NK-92 treated with Interleukin-12 subunit alpha and Interleukin-12 subunit beta, amount 100 ng/mL, for 24 hours (cell line): ENCODE results near the gene CES4A.
A peak's percentile ranks its signal among the peaks of the same experiment; 100 is the strongest.
"Not testable (repeated sequence)": the region's sequence is repeated elsewhere in the genome, so short reads cannot be mapped to it uniquely, and the experiment has no call there.

Source experiments
- DNase-seq: peaks from one replicate; lab custom pipeline; 2025; lab: John Stamatoyannopoulos, UW

Gene CES4A

GRCh38 chr16:67022531-67023214 is 34.3 kb downstream of the CES4A start:
- no peak for DNase-seq

DNA sequence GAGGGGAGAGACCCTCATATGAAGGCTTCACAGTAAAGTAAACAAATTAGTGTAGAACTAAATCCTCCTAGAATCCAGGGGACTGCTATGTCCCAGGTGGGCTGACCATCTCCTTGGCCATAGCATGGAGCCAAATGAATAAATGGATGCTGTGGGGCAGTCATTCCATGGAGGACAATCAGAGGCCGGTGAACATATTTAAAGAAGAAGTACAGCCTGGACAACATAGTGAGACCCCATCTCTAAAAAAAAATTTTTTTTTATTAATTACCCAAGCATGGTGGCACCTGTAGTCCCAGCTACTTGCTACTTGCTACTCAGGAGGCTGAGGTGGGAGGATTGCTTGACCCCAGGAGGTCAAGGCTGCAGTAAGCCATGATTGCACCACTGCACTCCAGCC is 35.3 kb downstream of the CES4A start:
- no peak for DNase-seq

GRCh38 chr16:67024384-67025209 is 36.2 kb downstream of the CES4A start:
- no peak for DNase-seq

DNA sequence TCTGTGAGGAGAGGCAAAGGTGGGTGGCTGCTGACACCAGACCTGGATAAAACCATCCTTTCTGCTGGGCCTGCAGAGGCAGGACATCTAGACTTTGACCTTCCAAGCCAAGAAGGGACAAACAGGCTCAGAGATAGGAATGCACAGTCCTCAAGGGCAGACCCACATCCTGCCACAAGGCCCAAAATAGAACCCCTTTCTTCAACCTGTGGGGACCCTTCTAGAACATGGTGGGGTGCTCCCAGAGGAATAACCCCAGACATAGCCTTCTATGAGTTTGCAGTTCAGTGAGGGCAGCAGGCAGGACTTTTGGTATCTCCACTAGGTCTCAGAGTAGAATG is 36.8 kb downstream of the CES4A start:
- DNase-seq: no peak

DNA sequence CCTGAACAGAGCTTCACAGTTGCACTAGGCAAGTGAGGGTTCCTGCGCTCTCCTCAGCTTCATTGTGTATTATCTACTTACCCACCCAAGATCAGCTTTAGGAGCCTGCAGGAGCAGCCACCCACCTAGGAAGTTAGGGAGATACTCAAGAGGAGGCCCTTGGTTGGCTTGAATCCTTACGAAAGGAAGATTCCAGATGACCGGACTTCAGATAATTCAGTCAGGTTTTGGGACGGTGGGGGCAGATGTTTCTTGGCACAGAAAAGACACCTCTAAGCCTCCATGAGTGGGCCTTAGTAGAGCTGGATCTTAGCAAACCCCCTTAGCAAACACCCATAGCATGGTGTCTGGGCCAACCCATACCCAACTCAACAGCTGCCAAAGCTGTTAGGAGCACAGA is 38.2 kb downstream of the CES4A start:
- no peak for DNase-seq

- no peak for DNase-seq
Measured at GRCh38 chr16:67027046-67027445, 38.7 kb downstream of the CES4A start.

DNA sequence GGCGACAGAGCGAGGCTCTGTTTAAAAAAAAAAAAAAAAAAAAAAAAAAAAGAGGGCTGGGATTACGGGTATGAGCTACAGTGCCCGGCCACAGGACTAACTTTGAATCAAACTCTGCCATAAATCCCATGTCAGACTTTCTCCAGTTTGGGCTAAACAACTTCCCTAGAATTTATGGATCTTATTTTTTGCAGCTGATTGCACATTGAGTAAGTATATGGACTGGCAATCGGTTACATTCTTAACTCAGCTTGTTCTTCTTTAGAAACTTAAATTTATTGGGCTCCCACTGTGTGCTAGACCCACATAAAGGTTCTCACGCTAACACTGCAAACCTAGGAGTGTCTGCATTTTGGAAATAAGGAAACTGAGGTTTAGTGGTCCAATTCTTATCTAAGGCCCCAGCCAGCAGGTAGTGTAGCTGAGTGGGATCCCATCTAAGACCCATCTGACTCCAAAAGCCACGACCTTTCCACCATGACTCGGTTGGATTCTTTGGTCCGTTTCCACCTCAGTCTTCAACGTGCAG is 39.8 kb downstream of the CES4A start:
- DNase-seq: no peak

GRCh38 chr16:67028696-67029253 is 40.4 kb downstream of the CES4A start, which contains the start of gene CBFB:
CBFB (plus strand) TSS chr16:67029149; CDS start chr16:67029408, 259 bp downstream.
- peak; percentile 88 for DNase-seq

DNA sequence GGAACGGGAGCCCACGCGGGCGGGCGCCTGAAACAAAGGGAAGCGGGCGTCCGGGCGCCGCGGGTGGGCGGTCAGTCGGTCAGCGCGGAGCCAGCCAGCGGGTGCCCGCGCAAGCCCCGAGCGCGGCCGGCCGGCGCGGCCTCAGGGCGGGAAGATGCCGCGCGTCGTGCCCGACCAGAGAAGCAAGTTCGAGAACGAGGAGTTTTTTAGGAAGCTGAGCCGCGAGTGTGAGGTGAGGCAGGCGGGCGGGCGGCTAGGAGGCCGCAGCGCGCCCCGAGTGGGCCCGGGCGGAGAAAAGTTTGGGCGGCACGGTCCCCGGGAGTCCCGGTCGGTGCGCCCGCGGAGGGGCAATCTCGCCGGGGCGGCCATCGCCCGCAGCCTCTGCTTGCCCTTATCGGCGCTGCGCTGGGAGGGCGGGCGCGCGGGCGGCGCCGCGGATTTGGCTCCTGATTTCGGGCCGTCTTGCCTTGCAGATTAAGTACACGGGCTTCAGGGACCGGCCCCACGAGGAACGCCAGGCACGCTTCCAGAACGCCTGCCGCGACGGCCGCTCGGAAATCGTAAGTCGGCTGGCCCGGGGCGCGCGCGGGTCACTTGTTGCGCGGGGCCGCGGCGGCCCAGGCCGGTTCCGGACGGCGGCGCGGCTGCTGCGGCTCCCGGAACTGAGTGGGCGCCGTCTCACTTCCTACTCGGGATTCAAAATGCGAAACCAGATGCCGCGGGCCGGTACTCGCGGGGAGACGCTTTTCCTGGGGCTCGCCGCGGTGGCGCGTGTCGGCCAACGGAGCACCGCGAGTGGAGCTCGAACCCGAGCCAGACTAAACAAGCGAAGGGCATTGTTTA is 41.1 kb downstream of the CES4A start:
- DNase-seq: peak; percentile 46

DNA sequence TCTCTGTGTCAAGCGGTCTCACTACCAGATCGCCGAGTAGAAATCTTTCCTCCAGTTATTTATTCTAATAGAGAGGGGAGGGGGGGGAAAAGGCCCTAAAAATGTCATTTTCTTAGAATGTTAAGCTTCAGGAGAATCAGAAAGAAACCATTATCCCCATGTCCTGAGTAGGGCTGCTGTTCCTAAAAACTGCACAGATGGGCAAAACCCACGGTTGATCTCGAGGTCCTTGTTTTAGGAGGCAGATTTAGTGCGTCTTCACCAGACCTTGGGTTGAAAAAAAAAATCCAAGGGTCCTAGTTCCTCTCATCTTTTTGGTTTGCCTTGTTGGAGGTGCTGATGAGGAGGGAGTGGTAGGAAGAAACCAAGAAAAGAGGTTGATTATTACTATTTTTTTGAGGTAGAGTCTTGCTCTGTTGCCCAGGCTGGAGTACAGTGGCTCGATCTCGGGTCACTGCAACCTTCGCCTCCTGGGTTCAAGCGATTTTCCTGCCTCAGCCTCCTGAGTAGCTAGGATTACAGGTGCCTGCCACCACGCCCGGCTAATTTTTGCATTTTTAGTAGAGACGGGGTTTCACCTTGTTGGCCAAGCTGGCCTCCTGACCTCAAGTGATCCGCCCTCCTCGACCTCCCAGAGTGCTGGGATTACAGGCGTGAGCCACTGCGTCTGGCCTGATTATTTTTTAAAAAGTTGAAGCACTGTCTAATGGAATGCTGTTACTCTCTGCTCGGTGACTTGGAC is 42.0 kb downstream of the CES4A start:
- DNase-seq: no peak

DNA sequence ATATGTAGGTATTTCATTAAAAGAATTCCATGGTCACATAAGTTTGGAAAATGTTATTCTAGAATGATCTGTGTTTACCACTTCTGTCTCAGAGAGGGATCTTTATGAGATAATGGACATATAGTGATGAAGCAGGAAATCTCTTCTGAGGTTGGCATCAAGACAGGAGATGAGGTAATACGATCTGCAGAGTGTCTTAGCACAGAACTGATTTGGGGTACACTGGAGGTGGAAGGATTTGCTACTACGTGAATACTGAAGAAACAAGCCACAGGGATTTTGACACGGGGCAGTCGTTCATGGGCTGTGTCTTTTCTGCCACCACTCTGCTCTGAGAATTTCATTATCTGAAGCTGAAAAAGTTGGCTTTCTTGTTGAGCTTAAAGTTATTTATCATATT is 46.1 kb downstream of the CES4A start:
- DNase-seq: no peak

- no peak for DNase-seq
Measured at GRCh38 chr16:67035364-67035763, 47.0 kb downstream of the CES4A start.

DNA sequence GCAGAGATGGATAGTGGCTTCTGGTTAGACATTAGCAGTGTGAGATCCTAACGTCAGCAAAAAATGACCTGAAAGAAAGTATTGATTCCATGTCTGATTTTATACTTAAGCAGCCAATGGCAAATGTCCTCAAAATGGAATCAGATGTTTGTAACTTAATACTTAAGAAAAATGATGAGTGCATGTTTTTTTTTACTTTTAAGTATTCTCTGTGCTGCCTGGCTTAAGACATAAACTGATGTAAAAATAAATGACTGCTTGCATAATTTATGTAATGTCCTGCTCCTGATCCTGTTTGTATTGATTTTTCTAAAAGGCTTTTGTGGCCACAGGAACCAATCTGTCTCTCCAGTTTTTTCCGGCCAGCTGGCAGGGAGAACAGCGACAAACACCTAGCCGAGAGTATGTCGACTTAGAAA is 47.9 kb downstream of the CES4A start:
- no peak for DNase-seq

DNA sequence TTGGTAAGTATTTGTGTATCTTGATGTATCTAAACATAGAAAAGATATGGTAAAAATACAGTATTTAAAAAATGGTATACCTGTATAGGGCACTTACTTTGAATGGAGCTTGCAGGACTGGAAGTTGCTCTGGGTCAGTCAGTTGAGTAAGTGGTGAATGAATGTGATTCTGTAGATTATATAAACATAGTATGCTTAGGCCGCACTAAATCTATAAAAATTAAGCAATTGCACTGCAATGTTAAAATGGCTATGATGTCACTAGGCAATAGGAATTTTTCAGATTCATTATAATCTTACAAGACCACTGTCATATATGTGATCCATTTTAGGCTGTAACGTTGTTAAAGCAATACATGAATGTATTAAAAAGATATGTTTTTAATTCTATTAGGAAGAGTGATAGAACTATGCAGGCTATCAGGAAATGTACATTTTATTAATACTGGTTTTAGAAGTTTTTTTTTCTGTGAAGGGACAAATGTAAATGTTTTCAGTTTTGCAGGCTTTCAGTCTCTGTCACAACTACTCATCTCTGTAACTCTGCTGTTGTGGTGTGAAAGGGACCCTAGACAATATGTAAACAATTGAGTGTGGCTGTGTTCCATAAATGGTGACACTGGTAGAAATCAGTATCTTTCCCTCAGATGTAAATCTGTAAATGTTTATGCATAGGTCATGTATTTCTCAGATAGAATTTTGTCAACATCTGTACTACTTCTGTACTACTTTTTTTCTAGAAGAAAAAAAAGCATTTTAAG is 51.1 kb downstream of the CES4A start:
- no peak for DNase-seq

DNA sequence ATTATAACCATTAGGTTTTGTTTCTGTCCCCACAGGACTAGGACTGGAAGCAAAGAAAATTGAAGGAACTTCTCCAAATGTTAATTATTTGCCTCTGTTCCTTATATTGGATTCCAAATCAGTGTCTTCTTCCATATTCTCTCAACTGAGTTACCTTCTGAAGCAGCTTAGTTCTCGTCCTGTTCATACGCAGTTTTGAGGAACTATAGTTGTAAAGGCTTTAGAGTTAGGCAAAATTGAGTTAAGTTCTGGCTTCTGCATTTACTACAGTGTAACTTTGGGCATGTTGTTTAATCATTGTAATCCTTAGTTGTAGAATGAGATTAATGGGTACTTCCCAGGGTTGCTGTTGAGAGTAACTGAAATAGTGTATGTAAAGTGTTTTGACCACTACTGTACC is 51.8 kb downstream of the CES4A start:
- no peak for DNase-seq

GRCh38 chr16:67040906-67041305 is 52.5 kb downstream of the CES4A start:
- no peak for DNase-seq

- DNase-seq: not testable (repeated sequence)
Measured at GRCh38 chr16:67041520-67041919, 53.1 kb downstream of the CES4A start.

DNA sequence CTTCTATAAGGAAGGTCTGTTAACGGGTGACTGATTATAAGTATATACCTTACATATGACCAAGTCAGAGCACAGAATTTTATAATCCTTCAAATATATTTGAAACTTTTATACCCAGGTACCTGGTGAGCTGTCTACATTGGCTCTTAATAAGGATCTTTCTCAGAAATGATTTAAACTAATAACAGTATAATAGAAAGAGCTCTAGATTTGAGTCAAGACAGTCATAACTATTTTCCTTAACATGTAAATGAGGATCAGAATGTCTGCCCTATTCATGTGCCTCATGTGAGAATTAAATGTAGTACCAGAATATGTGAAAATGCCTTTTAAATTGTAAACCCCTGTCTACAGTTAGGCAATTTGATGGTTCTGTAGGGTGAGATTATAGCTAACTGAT is 55.0 kb downstream of the CES4A start:
- no peak for DNase-seq

- DNase-seq: no peak
Measured at GRCh38 chr16:67050796-67051195, 62.4 kb downstream of the CES4A start.

DNA sequence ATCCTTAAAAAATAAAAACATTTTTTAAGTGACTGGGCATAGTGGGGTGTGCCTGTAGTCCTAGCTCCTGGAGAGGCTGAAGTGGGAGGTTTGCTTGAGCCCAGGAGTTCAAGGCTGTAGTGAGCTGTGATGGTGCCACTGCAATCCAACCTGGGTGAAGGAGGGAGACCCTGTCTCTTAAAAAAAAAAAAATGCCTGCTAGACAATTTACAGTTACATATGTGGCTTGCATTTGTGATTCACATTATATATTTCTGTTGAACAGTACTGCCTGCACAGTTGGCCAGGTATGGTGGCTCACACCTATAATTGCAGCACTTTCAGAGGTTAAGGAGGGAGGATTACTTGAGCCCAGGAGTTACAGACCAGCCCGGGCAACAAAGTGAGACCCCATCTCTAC is 64.0 kb downstream of the CES4A start:
- no peak for DNase-seq
